Embryonic facial prominence (tissue), 1 donor: ENCODE measurements around the gene SLAMF9.

Experiments
- DNase-seq: peaks from one replicate; pipeline ENCODE4 v3.0.0-alpha.2; 2016; ENCODE audit errors: extremely low spot score

SLAMF9 gene

DNA sequence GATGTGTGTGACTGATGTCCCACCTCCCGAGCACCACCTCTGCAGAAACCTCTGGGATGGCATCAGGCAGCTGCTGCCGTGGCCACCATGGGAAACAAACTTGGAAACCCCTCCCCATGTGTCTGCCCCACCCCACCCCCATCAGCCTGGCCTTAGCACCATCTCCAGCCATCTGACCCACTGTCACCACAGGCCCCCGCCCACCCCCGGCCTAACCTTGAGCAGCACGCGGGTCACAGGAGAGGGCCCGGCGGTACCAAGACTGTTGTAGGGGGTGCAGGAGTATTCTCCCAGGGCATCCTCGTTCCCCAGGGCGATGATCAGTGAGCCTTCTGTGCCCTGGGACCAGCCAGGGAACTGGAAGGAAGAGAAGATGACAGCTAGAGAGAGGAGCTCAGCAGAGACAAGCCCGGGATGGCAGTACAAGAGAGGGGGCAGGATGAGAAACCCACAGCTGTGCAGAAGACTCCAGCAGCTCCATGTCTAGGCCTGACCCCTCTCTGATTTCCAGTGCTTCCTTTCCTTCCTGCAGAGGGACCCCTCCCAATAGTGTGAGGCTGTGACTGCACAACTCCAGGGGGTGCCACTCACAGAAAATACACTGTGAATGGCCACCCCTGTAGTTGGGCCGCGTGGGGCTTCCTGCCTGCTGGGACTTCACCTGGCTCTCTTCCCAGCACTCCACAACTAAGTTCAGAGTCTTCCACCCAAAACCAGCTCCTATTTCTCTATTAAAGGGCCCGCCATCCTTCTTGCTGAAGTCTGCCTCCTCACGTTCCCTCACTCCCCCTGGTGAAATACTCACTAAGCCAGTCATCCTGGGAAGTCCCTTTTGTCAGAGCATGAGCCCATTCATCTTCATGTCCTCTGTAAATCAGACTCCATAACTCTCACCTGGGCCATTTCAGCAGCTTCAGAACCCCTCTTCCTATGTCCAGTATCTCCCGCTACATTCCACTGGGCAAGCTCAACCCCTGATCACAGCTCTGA is 21.4 kb downstream of the SLAMF9 start:
- DNase-seq = no peak

DNA sequence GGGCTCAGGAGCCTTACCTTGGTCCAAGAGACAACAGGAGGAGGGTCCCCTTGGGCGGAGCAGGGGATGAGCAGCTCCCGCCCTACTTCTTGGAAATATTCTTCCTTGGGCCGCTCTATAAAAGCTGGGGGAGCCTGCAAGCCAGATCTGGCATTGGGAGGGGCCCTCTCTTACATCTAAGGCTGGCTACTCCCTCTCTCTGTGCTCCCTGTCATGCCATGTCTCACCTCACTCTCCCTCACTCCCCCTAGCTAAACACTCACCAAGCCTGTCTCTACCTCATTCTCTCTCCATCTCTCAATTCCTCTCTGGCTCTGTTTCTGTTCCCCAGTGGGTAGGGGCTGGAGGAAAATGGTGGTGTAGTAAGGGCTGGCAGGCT is 22.3 kb downstream of the SLAMF9 start:
- DNase-seq = no peak

DNA sequence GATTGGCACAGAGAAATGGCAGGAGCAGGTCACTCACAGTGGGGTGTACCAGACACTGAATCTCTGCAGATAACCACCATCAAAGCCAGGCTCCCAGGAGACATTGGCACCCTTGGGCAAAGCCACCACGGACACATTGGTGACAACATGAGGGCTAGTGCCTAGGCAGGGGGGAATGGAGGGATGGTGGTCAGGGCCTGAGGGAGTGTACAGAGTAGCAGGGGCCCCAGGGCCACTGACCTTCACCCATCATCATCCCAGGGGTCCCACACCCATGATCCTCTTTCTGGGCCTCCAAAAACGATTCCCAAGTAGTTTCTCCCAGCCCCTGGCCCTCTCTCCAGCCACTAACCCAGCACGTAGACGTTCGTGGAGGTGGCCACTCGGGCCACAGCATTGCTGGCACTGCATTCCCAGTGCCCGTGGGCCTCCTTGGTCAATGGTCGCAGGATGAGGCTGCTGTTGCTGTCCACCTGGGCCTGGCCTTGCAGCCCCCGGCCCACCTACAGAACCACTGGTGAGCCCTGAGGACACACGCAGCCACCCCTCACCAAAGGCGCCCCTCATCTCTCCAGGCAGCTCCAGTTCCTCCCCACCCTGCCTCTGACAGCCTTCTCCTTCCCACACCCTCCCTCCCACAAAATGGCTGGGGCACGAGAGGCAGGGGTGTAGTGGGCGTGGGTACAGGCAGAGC is 22.8 kb downstream of the SLAMF9 start:
- DNase-seq = no peak

DNA sequence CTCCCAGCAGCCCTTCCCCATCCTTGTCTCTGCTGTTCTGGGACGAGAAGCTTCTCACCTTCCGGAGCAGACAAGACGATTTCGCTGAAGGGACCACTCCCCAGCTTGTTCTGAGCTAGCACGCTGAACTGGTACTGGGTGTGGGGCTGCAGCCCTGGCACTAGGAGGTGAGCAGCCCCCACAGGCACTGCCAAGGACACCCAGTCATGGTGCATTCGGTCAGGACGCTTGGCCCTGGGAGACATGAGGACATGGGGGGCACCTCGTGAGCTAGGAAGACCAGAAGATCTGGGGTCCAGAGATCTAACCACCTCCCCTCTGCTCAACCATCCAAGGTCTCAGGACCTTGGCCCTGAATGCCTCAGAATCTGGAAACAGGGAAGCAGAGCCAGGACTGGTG is 23.4 kb downstream of the SLAMF9 start:
- DNase-seq = no peak

DNA sequence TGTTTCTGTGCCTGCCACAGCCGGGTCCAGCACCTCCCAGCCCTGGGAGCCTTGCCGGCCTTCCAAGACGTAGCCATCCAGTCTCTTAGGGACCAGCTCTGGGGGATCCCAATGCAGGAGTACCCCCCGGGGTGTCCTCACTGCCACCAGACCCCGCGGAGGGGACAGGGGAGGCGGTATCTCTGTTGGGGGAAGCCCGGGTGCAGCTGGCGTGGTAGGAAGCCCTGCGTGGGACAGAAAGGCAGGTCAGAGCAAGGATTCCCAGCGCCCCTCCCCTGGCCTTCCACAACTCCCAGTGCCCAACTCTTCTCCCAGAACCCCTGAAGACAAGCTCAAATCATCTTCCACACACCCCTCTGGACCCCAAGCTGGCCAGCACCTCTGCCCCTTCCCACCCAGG is 23.8 kb downstream of the SLAMF9 start:
- DNase-seq = no peak

DNA sequence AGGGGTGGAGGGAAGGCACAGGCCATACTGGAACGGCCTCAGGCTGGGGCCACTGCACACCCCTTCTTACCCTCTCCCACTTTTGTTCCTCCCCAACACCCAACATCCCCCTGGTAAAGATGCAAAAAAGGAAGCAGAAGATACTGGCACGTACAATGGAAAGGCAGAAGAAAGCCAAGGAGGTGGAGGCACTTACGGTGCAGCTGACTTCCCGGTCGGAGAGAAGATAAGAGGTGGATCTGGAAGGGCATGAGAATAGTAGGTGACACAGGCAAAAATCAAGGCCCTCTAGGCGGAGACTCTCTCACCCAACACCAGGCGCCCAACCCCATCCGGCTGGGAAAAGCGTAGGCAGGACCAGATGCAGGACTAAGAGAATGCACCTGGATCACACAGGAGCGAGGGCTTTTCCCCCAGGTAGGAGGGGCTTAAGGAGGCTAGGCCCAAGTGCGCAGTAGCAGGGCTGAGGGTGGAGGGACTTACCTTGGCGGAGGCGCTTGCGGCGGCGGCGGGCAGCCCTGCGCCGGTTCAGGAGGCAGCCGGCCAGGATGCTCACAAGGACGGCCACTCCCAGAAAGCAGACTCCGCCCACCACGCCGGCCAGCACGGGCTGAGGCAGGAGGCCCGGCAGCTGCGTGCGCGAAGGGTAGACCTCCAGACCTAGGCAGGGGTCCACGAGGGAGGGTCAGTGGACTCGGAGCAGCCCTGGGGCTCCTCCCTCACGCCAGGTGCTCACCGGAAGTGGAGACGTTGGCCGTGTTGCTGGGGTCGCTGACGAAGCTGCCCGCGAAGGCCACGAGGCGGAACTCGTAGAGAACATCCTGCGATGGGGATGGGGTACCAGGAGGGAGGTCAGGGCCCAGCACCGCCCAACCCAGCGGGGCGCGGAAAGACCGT is 24.6 kb downstream of the SLAMF9 start:
- no peak for DNase-seq

DNA sequence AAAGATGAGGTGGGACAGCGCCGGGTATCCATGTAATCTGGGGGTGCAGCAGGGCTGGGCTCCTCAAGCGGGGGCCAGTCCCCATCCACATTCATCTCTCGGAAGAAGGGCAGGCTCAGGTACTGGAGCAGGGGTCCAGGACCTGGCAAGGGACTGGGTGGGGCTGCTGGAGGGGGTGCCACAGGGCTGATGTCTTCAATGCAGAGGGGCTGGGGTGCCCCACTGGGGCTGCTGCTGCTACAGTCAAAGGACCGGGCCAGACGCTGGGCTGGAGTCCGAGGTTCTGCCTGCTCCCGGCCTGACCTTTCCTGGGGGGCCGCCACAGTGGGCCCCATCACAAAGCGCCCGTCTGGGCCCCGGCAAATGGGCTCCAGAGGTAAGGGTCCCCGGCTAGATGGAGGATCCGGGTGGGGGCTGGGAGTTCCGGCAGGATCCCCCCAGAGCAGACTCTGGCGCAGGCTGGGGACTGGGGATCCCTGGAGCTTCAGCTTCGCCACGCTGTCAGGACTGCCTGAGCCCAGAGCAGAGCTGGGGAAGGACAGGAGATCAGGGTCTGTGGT is 25.5 kb downstream of the SLAMF9 start:
- DNase-seq = no peak

DNA sequence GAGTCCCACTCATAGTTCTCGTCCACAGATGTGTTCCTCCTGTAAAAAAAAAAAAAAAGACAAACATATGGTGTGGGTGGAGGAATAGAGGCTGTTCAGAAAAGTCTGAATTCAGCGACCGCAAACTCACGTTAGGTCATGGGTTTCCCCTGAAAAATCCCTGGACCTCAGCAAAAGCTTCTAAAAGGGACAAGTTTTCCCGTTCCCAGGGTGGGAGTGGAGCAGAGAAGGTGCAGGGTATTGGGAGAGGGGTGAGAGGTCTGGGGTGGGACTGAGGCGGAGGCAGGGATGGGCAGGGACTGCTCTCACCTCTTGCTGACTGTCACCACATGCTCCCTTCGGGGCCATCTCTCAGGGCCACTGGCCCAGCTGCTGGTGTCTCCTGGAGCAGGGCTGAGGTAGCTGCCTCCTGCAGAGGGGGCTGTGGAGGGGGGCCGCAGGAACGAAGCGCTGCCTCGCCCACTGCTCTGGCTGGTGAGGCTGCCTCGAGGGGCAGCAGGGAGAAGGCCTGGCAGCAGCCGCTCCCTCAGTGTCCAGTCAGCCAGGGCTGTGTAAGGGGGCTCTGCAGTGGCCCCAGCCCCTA is 26.1 kb downstream of the SLAMF9 start:
- no peak for DNase-seq

DNA sequence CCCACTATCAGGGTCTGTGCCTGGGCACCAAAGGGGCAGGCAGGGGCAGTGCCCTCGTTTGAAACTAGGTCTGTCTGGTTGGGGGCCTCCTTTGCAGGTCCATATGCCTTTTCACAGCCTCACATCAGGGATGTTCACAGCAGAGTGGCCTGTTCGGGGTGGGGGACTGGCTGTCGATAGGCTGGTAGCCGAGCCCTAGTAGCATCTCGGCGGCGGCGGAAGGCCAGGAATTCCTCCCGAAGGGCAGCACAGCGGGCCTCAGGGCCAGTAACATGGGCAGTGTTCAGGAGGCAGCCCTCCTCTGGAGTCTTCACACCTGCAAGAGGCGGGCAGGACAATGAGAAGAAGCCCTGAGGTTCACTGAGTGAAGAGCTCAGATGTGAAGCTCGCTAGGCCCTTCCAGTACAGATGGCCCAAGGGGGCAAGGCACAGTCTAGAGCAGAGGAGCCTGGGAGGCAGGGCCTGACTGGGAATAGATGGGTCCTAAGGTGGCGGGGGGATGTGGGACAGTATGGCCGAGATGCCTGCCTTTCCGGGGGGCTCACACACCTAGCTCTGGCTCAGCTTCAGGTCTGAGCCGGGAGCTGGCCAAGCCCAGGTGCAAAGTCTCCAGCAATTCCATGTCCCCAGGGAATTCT is 26.7 kb downstream of the SLAMF9 start:
- DNase-seq = no peak

DNA sequence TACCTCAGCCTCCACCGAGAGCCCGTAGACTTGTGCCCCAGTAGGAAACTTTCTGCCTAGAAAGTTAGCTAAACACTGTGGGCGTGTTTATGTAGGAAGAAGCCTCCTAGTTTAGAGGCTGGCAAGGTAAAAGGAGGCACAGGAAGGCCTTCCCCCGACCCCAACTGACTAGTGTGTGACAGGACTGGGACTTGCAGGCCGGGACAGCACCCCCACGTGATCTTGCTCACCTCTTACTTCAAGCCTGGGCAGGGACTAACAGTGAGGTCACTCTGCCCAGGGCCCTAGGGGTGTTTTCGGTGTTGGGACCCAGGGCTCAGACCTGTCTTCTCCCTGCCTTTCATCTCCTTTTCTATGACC is 28.3 kb downstream of the SLAMF9 start:
- DNase-seq = no peak

DNA sequence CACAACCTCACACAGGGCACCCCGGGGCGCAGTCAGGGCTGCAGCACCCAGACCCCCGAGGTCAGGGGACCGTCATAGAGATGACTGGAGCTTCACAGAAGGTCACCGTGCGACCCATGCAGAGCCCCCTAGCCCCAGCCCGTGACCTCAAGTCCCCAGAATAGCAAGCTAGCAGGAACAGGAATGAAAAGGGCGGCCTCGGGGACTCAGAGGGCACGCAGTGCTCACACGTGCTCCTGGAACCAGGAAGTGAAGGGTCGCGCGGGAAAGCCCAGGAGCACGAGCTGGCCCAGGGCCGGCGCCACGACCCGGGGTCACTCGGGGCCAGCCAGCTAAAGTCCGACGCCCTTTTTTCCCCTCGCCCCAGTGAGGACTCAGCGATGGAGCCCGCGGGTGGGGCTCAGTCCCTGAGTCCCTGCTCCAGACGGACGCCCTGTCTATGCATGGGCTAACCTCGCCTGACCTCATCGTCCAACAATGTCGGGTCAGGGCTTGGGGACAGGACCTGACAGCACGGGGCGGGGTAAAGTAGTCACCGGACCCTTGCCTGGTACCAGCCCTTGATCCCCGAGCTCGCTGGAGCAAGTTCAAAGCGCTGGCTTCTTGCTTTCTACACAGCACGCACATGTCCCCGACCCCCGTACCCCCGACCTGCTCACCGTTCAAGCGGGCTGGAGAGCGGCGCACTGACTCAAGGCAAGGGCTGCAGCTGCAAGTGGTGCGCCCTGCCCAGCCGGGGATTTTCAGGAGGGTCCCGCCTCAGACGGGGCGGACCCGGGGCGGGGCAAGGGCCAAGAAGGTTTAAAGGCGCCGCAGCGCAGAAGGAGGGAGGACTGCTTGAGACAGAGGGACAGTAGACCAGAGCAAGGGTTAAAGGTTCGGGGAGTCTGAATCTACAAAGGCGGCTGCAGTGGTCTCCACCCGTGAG is 29.0 kb downstream of the SLAMF9 start, which contains the start of gene TAGLN2:
TAGLN2 (minus strand) TSS at position 717 of the 928 bp plus-strand sequence. CDS start 4,998 bp downstream, outside the sequence.
- DNase-seq = peak; percentile 80

DNA sequence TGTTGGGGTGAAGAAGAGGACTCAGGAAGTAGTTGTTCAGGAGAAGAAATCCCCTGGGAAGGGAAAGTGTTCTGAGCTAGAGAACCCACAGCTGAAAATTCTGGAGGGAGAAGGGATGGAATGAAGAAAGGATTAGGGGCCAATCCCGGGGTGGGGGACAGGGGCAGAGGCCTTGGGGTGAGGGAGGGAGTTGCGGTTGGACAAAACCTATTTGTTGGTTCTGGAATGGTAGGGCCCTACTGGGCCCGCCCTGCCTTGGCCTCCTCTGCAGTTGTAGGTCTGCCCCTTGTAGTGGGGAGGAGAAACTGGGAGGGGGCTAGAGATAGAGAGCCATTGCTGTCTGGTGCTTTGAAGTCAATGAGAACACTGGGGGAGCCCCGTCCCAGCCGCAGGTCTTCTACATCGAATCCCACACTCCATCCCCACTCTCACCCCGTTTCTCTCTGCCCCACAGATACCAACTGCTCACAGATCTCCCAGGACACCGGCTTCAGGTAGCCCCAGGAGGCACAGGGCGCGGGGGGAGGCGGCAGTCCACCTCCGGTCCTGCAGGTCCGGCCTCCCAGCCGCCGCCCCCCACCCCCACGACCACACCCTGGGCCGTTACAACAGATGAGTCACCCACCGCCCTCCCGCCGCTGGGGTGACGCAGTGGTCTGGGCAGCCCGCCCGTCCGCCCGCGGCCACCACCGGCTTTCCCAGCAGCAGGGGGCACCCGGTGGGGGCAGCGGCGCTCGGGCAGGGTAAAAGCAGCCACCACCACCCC is 29.8 kb downstream of the SLAMF9 start:
- no peak for DNase-seq

DNA sequence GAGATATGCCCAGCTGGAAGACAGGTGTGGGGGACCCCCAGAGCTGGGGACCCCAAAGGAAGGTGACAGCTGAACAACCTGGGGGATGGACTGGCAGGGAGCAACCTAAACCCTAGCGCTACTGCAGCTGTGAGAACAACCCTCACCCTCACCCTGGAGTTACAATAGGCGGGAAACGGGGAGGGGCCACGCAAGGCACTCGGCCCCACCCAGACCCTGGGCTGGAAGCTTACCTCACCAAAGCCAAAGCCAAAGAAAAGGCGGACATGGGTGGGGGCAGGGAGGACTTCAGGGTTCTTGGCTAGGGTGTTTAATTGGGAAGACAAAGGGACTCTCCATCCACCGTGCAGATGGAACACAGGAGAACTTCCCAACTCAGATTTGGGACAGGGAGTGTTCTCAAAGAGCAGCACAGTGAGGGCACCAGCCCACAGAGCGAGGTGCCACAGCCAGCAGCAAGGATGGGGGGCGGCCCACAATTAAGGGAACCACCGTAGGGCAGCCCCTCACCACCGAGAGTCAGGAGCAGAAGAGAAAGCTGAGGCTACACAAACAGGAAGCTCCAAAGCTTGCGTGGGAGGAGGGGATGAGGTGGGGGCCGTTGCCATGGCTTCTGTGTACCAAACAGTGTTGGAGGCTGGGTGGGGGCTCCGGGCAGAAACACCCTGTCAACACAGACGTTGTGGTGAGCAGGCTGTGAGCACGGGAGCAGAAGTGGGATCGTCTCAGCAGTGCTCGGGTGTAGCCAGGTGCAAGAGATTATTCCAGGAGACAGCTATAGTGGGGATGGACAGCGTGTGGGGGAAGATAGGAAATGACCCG is 30.6 kb downstream of the SLAMF9 start:
- DNase-seq = peak; percentile 56

DNA sequence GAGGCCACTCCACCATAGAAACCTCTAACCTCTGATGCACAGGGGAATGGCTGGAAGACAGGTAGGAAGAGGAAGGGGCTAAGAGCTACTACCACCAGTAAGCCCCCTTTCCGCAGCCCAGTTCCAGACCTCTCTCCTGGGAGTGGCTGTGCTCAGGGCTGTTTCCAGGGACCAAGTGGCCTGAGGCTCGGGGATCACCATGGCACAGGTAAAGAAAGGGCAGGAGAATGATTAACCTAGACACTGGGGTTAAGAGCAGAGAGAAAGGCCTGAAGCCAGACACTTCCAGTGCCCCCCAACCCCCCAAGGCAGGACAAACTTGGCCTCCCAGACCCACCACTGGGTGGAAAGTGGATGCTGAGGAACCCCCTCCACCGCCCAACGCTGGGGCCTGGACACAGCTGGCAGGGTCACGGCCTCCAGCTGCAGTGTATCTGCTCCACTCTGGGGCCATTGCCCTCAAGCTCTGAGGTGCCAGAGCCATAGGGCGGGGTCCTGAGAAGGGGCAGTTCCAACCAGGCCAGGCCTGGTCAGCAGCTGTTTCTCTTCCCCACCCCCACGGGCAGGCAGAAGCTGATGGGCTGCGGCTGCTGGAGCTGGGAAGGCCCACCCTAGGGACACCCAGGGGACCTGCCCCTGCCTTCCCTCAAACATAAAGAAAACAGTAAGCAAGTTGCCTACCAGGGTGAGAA is 31.4 kb downstream of the SLAMF9 start:
- DNase-seq = no peak

DNA sequence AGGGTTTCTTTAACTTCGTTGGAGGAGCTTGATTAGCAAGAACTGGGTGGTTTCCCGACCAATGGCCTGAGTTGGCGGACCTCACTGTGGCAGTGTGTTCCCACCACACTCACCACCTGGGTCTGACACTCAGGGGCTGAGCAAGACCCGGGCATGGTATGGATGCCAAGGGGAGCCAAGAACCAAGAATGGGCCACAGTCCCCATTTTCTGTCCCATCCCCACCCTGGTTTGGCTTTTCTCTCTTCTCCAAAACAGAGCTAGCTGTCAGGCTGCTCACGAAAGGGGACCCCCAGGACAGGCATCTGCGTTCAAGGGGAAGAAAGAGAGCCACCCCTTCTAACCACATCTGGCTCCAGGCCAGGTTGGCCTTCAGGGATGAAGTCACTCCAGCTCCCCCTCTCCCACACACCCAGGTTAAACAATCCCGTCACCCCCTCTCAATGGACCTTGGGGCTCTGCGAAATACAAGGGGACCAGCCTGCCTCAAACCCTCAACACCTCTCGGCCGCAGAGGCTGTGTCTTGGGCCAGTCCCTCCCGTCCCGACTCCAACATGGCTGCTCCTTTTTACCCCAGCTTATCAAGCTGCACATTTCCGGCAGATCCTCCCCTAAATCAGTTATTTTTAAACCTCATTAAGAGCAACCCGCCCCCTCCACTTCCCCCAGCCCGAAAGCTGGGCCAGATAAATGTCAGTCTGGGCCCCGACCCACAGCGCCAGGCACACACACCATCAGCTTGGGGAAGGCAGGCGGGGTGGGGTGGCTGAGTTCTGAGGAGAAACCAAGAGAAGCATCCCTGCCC is 32.1 kb downstream of the SLAMF9 start:
- DNase-seq = no peak

DNA sequence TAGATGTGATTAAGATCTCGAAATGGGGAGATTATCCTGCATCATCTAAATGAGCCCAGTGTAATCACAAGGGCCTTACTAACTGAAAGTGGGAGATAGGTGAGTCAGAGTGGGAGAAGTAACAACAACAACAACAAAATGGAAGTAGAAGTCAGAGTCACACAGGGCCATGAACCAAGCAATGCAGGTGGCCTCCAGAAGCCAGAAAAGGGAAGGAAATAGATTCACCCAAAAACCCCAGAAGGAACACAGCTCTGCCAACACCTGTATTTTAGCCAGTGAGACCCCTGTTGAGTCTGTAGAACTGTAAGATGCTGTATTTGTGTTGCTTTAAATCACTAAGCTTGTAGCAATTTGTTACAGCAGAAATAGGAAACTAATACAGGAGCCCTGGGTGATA is 32.8 kb downstream of the SLAMF9 start:
- no peak for DNase-seq

DNA sequence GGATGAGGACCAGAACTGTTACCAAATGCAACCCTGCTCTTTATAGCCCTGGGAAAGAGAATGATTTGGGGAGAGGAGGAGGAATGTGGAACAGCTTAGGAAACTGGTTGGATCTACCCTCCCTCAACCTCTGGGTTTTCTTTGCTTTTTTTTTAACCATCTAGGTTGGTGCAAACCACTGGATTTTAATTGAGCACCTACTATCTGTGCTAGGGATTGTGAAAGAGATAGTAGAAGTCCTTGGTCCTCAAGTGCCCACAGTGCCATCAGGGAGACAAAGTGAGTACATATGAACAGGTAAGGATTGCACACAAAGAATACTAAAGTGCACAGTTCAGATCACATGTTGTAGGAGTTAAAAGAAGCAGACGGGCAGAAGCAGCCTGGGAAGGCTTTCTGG is 33.4 kb downstream of the SLAMF9 start:
- DNase-seq = no peak
